ENCODE measurements around the gene JSRP1. TPM values are rescaled to one million over a fixed set of nuclear protein-coding genes. Genes with fewer than 3 reads are reported as not detected.

Gene JSRP1
- total RNA-seq, 1 experiment from 2014 or later = 40.1 TPM

- H3K27me3 ChIP-seq = no peaks in the 10 kb centered on the region
- no peaks in the 10 kb centered on the region for H3K9me3 ChIP-seq (replicated peaks)
- no peak for DNase-seq
- H3K36me3 ChIP-seq = peaks cover 67% of the 10 kb centered on the region
- no peaks in the 10 kb centered on the region for H3K4me1 ChIP-seq
- no peak within 1 kb of the TSS for H3K4me3 ChIP-seq
- no peak within 1 kb of the TSS for H3K27ac ChIP-seq
Measured at GRCh38 chr19:2249010-2249866, 7.0 kb downstream of the JSRP1 start, which contains the start of gene AMH. AMH (plus strand) TSS chr19:2249323; CDS start chr19:2249333, 10 bp downstream.

GRCh38 chr19:2248136-2249009 is 7.8 kb downstream of the JSRP1 start:
- peaks cover 76% of the 10 kb centered on the region for H3K36me3 ChIP-seq
- H3K9me3 ChIP-seq (replicated peaks) = no peaks in the 10 kb centered on the region
- no peak for DNase-seq
- no peak overlapping the region for H3K27ac ChIP-seq
- H3K4me3 ChIP-seq = no peak overlapping the region
- H3K4me1 ChIP-seq = no peaks in the 10 kb centered on the region
- H3K27me3 ChIP-seq = no peaks in the 10 kb centered on the region

- H3K27me3 ChIP-seq = no peaks in the 10 kb centered on the region
- no peaks in the 10 kb centered on the region for H3K4me1 ChIP-seq
- H3K9me3 ChIP-seq (replicated peaks) = no peaks in the 10 kb centered on the region
- no peak overlapping the region for H3K27ac ChIP-seq
- DNase-seq = no peak
- no peak overlapping the region for H3K4me3 ChIP-seq
- peaks cover 76% of the 10 kb centered on the region for H3K36me3 ChIP-seq
Measured at GRCh38 chr19:2247433-2248101, 8.7 kb downstream of the JSRP1 start.

GRCh38 chr19:2246801-2247361 is 9.3 kb downstream of the JSRP1 start:
- no peaks in the 10 kb centered on the region for H3K4me1 ChIP-seq
- no peak overlapping the region for H3K4me3 ChIP-seq
- H3K9me3 ChIP-seq (replicated peaks) = no peaks in the 10 kb centered on the region
- H3K36me3 ChIP-seq = peaks cover 72% of the 10 kb centered on the region
- H3K27me3 ChIP-seq = no peaks in the 10 kb centered on the region
- no peak overlapping the region for H3K27ac ChIP-seq
- no peak for DNase-seq

- peaks cover 68% of the 10 kb centered on the region for H3K36me3 ChIP-seq
- H3K9me3 ChIP-seq (replicated peaks) = no peaks in the 10 kb centered on the region
- DNase-seq = no peak
- H3K27me3 ChIP-seq = no peaks in the 10 kb centered on the region
- no peak overlapping the region for H3K4me3 ChIP-seq
- H3K4me1 ChIP-seq = no peaks in the 10 kb centered on the region
- H3K27ac ChIP-seq = no peak overlapping the region
Measured at GRCh38 chr19:2246014-2246620, 10.1 kb downstream of the JSRP1 start.

GRCh38 chr19:2245273-2245672 is 10.9 kb downstream of the JSRP1 start:
- Histone ChIP-seq H3K4me3 (no peak overlapping the region), H3K4me1 (no peaks in the 10 kb centered on the region), H3K27me3 (no peaks in the 10 kb centered on the region), H3K36me3 (peaks cover 65% of the 10 kb centered on the region), H3K27ac (no peak overlapping the region), H3K9me3 (replicated peaks) (no peaks in the 10 kb centered on the region)
- no peak for DNase-seq

- H3K4me3 ChIP-seq = no peak overlapping the region
- DNase-seq = no peak
- no peaks in the 10 kb centered on the region for H3K27me3 ChIP-seq
- H3K36me3 ChIP-seq = peaks cover 59% of the 10 kb centered on the region
- no peaks in the 10 kb centered on the region for H3K9me3 ChIP-seq (replicated peaks)
- no peak overlapping the region for H3K27ac ChIP-seq
- H3K4me1 ChIP-seq = no peaks in the 10 kb centered on the region
Measured at GRCh38 chr19:2244486-2244885, 11.7 kb downstream of the JSRP1 start.

- Histone ChIP-seq H3K36me3 (peaks cover 55% of the 10 kb centered on the region), H3K4me1 (no peaks in the 10 kb centered on the region), H3K4me3 (no peak overlapping the region), H3K9me3 (replicated peaks) (no peaks in the 10 kb centered on the region), H3K27ac (no peak overlapping the region), H3K27me3 (no peaks in the 10 kb centered on the region)
- no peak for DNase-seq
Measured at GRCh38 chr19:2244125-2244411, 12.1 kb downstream of the JSRP1 start.

- H3K4me3 ChIP-seq = no peak overlapping the region
- no peak overlapping the region for H3K27ac ChIP-seq
- peaks cover 54% of the 10 kb centered on the region for H3K36me3 ChIP-seq
- peak; percentile 44 to 48 for DNase-seq
- H3K4me1 ChIP-seq = peaks cover 5% of the 10 kb centered on the region; the same call in 1 of the 2 replicates
- no peaks in the 10 kb centered on the region for H3K27me3 ChIP-seq
- H3K9me3 ChIP-seq (replicated peaks) = no peaks in the 10 kb centered on the region
Measured at GRCh38 chr19:2243274-2244124, 12.7 kb downstream of the JSRP1 start.

GRCh38 chr19:2242816-2243215 is 13.4 kb downstream of the JSRP1 start:
- Histone ChIP-seq H3K4me1 (peaks cover 9% of the 10 kb centered on the region; the same call in 1 of the 2 replicates), H3K36me3 (peaks cover 59% of the 10 kb centered on the region)
- no peak for DNase-seq

GRCh38 chr19:2242092-2242537 is 14.1 kb downstream of the JSRP1 start:
- H3K27ac ChIP-seq = no peak overlapping the region
- H3K4me1 ChIP-seq = peaks cover 14% of the 10 kb centered on the region
- H3K36me3 ChIP-seq = peaks cover 57% of the 10 kb centered on the region
- DNase-seq = no peak
- no peak overlapping the region for H3K4me3 ChIP-seq
- H3K27me3 ChIP-seq = no peaks in the 10 kb centered on the region
- H3K9me3 ChIP-seq (replicated peaks) = no peaks in the 10 kb centered on the region

More at GRCh38 chr19:2242816-2243215, 13.4 kb downstream of the JSRP1 start:
- Histone ChIP-seq H3K9me3 (replicated peaks) (no peaks in the 10 kb centered on the region), H3K27ac (no peak overlapping the region), H3K27me3 (no peaks in the 10 kb centered on the region), H3K4me3 (no peak overlapping the region)

- DNase-seq = no peak
- H3K4me3 ChIP-seq = no peak overlapping the region
- H3K27me3 ChIP-seq = no peaks in the 10 kb centered on the region
- peaks cover 49% of the 10 kb centered on the region for H3K36me3 ChIP-seq
- peaks cover 14% of the 10 kb centered on the region for H3K4me1 ChIP-seq
- H3K27ac ChIP-seq = no peak overlapping the region
- no peaks in the 10 kb centered on the region for H3K9me3 ChIP-seq (replicated peaks)
Measured at GRCh38 chr19:2240881-2241760, 15.1 kb downstream of the JSRP1 start.
